Spleen (tissue), 11 donors: ENCODE measurements around the gene HLCS. TPM values are rescaled to one million over a fixed set of nuclear protein-coding genes. Genes with fewer than 3 reads are reported as not detected.
"Not testable (repeated sequence)": the region's sequence is repeated elsewhere in the genome, so short reads cannot be mapped to it uniquely, and the experiment has no call there.

ENCODE experiments used
- DNase-seq: peaks from one replicate; pipeline ENCODE4 v3.0.0-alpha.2; 2020
- H3K27ac ChIP-seq, 8 donors: fragments of 200-600 bp; sonication (generic) in 7 of 8; 1 replicate in 4 of 8; 2 replicates in 4 of 8; pipeline versions ENCODE4 v1.5.0 to v1.8.0; 2016 to 2021; ENCODE audit warnings: inconsistent platforms in 4 of 8, mild to moderate bottlenecking in 4 of 8, moderate library complexity in 1 of 8
- H3K27me3 ChIP-seq, 7 donors: fragments of 200-600 bp; sonication (generic) in 6 of 7; replicated peaks in 1 of 7; 1 replicate in 4 of 7; 2 replicates in 3 of 7; pipeline versions ENCODE4 v1.5.0 to v1.8.0; 2016 to 2021; ENCODE audit warnings: inconsistent platforms in 3 of 7, mild to moderate bottlenecking in 1 of 7
- H3K36me3 ChIP-seq, 6 donors: fragments of 200-600 bp; sonication (generic) in 5 of 6; 1 replicate in 4 of 6; 2 replicates in 2 of 6; pipeline versions ENCODE4 v1.5.0 to v1.8.0; 2016 to 2021; ENCODE audit warnings: inconsistent platforms in 2 of 6
- H3K4me1 ChIP-seq, 6 donors: fragments of 200-600 bp; sonication (generic) in 5 of 6; 1 replicate in 3 of 6; 2 replicates in 3 of 6; pipeline versions ENCODE4 v1.5.0 to v1.8.0; 2016 to 2021; ENCODE audit warnings: inconsistent platforms in 3 of 6
- H3K4me3 ChIP-seq, 8 donors: fragments of 200-600 bp; sonication (generic) in 7 of 8; 1 replicate in 4 of 8; 2 replicates in 4 of 8; pipeline versions ENCODE4 v1.5.0 to v1.8.0; 2016 to 2021; ENCODE audit warnings: inconsistent platforms in 4 of 8, mild to moderate bottlenecking in 4 of 8, moderate library complexity in 2 of 8
- H3K9me3 ChIP-seq, 8 donors: fragments of 200-600 bp; sonication (generic) in 7 of 8; 1 replicate in 4 of 8; 2 replicates in 4 of 8; pipeline versions ENCODE4 v1.5.0 to v1.8.0; 2016 to 2021; ENCODE audit warnings: inconsistent platforms in 4 of 8
- POLR2A ChIP-seq, 3 donors: fragments of 450-650 bp; IDR thresholded peaks; one replicate each; pipeline ENCODE4 v1.5.1; 2017; ENCODE audit warnings: antibody characterized with exemption in 3 of 3, mild to moderate bottlenecking in 1 of 3
- POLR2AphosphoS5 ChIP-seq, 3 donors: sonication (generic); formaldehyde crosslinking; IDR thresholded peaks; one replicate each; pipeline ENCODE4 v1.5.1; 2017; ENCODE audit warnings: antibody characterized with exemption in 3 of 3
- WGBS, 5 donors: extraction: QIAGEN DNeasy Blood & Tissue Kit in 3 of 5; methylation state at CpG; one replicate each; pipeline versions ENCODE4 v1.1.5 to v1.1.7; 2013 to 2018; 5-methylcytosine and 5-hydroxymethylcytosine counted together
- intact Hi-C: fragments of 100-400 bp; cut with DNase I; formaldehyde crosslinking; loops from one replicate; pipeline ENCODE4 v1.15.0; 2023; ENCODE audit warnings: low total_unique reads
- polyA plus RNA-seq, 3 donors: library from polyadenylated mRNA; stranded (reverse); fragments of 200-250 nt; gene quantifications; one replicate each; pipeline ENCODE4 v1.2.1, GENCODE V29; 2013
- total RNA-seq, 7 donors: library from RNA; depleted of rRNA in 3 of 7; stranded (reverse); fragments of >200 nt in 3 of 7; fragmentation: NEBNext Ultra II Directional in 4 of 7; extraction: Animal tissue kit (Norgen Biotek cat#: 25700) in 4 of 7; gene quantifications; one replicate each; pipeline versions ENCODE4 v1.1.0 to v1.2.1, GENCODE V29; 2016 to 2021
- TF ChIP-seq, protein P1 (sequence below), 11 experiments: fragments of 200-600 bp in 7 of 11; fragments of 450-650 bp in 4 of 11; sonication (generic) in 4 of 11; IDR thresholded peaks in 8 of 11; conservative IDR thresholded peaks in 3 of 11; 1 replicate in 7 of 11; 2 replicates in 4 of 11; pipeline versions ENCODE4 v1.4.0 to v1.8.0; 2016 to 2021; ENCODE audit warnings: antibody characterized with exemption in 11 of 11, inconsistent platforms in 4 of 11, mild to moderate bottlenecking in 1 of 11
- donor health status: healthy with polysubstance abuse.
- donor health status: DM: no; HTN: no; CAD: no; lungs with moderate emphysema.
- donor health status: DM: no; HTN: no; CAD: no.
- donor health status: Bipolar disorder and iron deficiency.
- donor health status: healthy.
- donor health status: DM: no; HTN: no; CAD: no.
- donor health status: DM: yes; HTN: yes; CAD: no.

Gene HLCS
- total and polyA plus RNA-seq, 10 donors, result 1.7 to 22.8 (median 16.3) TPM

DNA sequence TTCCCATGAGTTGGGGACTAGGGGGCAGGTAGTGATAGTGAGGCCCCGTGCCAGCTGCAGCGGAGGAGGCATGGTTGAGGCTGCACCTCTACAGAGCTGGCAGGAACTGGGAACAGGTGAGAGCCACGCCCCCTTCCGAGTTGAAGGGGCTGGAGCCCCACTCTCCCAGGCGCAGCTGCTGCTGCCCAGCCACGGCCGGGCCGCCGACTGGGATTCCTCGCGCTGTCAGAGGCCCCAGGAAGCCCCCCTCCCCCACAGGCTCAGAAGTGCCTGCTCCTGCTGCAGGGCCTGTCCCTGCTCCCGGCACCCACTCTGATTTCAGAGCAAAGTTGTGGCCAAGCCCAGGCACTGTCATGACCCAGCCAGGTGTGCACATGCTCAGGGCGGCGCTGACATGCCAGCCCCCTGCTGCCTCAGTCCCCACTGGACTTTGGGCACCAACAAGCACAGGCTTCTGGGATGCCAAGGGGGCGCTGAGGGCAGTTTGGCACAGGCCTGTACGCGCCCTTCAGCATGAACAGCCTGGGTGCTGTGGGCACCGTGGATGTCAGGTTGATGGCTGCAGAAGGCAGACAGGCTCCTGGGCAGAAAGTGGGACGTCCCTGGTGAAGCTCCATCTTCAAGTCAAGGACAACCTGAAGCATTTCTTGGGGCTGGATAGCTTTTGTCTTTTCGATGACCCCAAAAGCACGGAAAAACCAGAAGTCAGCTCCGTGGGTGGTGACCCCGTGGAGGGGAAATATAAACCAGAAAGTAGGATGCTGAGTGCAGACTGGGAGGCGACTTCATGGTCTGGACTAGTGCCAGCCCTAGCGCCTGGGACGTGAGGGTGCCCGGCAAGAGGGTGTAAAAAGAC lies 146.1 kb downstream of the HLCS start:
- Histone ChIP-seq H3K36me3 (peaks cover 0 to 30% (median 0%) of the 10 kb centered on the region in 6 donors), H3K27ac (no peak overlapping the region), H3K27me3 (no peaks in the 10 kb centered on the region), H3K4me1 (no peaks in the 10 kb centered on the region), H3K4me3 (no peak overlapping the region), H3K9me3 (no peaks in the 10 kb centered on the region)
- TF ChIP-seq, protein P1, sequence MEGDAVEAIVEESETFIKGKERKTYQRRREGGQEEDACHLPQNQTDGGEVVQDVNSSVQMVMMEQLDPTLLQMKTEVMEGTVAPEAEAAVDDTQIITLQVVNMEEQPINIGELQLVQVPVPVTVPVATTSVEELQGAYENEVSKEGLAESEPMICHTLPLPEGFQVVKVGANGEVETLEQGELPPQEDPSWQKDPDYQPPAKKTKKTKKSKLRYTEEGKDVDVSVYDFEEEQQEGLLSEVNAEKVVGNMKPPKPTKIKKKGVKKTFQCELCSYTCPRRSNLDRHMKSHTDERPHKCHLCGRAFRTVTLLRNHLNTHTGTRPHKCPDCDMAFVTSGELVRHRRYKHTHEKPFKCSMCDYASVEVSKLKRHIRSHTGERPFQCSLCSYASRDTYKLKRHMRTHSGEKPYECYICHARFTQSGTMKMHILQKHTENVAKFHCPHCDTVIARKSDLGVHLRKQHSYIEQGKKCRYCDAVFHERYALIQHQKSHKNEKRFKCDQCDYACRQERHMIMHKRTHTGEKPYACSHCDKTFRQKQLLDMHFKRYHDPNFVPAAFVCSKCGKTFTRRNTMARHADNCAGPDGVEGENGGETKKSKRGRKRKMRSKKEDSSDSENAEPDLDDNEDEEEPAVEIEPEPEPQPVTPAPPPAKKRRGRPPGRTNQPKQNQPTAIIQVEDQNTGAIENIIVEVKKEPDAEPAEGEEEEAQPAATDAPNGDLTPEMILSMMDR (IDR thresholded peaks at IDR 0.05 in 8 of 11, conservative IDR thresholded peaks at IDR 0.05 in 3 of 11), result no peak
- TF ChIP-seq POLR2AphosphoS5 (IDR thresholded peaks at IDR 0.05) (no peak), POLR2A (IDR thresholded peaks at IDR 0.05) (no peak)
- DNase-seq, result no peak
- intact Hi-C loops, result no loop called here
- 74 to 86% (median 81%) methylated on average over 20 to 27 of the region's 27 CpGs for WGBS, 5 donors

DNA sequence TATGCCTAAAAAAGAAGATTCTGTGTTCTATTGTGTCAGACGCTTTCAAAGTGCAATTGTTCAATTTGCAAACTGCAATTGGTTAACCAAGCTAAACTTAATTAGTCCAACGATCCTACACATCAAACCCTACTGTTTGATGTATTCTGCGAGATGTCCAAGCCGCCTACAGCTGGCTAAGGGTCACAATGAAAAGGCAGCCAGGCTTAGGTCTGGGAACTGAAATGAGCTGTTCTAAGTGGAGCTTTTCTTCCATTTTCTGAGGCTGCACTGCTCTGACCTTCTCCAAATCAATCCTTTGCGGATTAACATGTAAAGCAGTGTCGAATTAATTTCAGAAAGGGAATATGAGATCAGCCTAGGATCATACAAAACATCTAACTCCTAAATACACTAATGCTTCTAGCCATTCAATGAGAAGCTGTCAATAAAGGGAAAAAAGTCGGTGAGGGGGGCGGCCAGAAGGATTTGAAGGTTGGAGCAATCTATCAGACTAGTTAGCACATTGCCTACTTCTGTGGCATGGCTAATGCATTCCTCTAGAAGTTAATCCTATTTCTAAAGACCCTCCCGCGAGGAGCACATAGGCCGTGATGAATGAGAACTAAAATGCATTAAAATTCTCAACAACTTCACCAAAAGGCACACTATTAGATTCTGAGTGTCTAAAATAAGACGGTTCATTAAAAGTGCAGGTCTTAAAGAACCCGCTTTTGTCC lies 148.6 kb downstream of the HLCS start:
- 90 to 96% (median 93%) methylated on average over 13 of the region's 13 CpGs for WGBS, 5 donors
- TF ChIP-seq POLR2AphosphoS5 (IDR thresholded peaks at IDR 0.05) (no peak), POLR2A (IDR thresholded peaks at IDR 0.05) (no peak)
- TF ChIP-seq, protein P1 (IDR thresholded peaks at IDR 0.05 in 8 of 11, conservative IDR thresholded peaks at IDR 0.05 in 3 of 11), result no peak
- no peak overlapping the region for H3K4me3 ChIP-seq
- no peak for DNase-seq
- no peaks in the 10 kb centered on the region for H3K27me3 ChIP-seq
- H3K4me1 ChIP-seq, result no peaks in the 10 kb centered on the region
- no peak overlapping the region for H3K27ac ChIP-seq
- intact Hi-C loops, result no loop called here
- H3K36me3 ChIP-seq, result peaks cover 0 to 22% (median 0%) of the 10 kb centered on the region in 6 donors
- H3K9me3 ChIP-seq, result no peaks in the 10 kb centered on the region

DNA sequence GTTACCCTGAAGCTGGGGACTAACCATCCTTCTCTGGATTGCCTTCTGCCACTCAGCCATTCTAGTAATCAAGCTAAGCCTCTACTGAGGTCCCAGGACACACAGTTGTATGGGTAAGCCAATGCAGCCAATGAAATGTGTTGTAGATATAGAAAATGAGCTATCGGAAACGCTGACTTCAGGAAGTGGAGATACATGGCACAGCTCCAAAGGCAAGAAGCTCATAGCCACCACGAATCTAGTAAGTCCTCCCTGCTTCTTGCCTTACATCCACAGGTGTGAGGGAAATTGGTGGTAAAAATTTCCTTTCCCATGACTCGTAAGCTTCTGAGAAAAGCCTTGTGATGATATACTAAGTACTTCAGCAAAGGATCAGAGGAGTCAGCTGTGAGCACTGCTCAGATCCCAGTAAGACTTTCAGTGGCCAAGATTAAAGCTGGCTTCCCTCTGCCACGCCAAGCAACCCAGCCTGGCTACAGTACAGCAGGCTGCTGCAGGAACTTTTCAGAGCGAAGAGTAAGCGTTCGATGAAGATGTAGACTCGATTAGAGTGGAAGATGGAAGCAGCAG lies 149.8 kb downstream of the HLCS start:
- no peaks in the 10 kb centered on the region for H3K9me3 ChIP-seq
- WGBS, 5 donors, result 86 to 88% (median 87%) methylated on average over 9 of the region's 9 CpGs
- DNase-seq, result no peak
- intact Hi-C loops, result no loop called here
- no peak overlapping the region for H3K27ac ChIP-seq
- no peaks in the 10 kb centered on the region for H3K4me1 ChIP-seq
- H3K36me3 ChIP-seq, result peaks cover 0 to 12% (median 0%) of the 10 kb centered on the region in 6 donors
- TF ChIP-seq, protein P1 (IDR thresholded peaks at IDR 0.05 in 8 of 11, conservative IDR thresholded peaks at IDR 0.05 in 3 of 11), result no peak
- no peak for TF ChIP-seq POLR2A (IDR thresholded peaks at IDR 0.05)
- TF ChIP-seq POLR2AphosphoS5 (IDR thresholded peaks at IDR 0.05), result no peak
- no peaks in the 10 kb centered on the region for H3K27me3 ChIP-seq
- no peak overlapping the region for H3K4me3 ChIP-seq

DNA sequence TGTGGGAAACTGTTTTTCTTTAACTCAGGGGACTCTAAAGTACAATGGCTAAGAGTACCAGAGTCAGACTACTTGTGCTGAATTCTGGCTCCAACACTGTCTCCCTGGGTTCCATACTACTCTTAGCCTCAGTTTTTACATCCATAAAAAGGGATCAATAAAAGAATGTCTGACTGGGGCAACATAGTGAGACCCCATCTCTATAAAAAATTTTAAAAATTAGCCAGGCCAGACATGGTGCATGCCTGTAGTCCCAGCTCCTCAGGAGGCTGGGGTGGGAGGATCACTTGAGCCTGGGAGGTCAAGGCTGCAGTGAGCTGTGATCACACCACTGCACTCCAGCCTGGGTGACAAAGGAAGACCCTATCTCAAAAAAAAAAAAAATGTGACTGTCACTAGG lies 150.4 kb downstream of the HLCS start:
- H3K4me1 ChIP-seq, DNase-seq, H3K4me3 ChIP-seq, intact Hi-C loops, H3K27ac ChIP-seq, H3K9me3 ChIP-seq, H3K36me3 ChIP-seq, H3K27me3 ChIP-seq: not testable (repeated sequence)
